Cardiac fibroblast (primary cell): Measurements from ENCODE around the gene EDAR.

ENCODE experiments used
- DNase-seq, 2 donors: peaks; one replicate each; pipeline versions ENCODE4 v3.0.0 to v3.0.0-alpha.2; 2010; ENCODE audit warnings: low read depth in 2 of 2
- H3K4me3 ChIP-seq, 2 donors: replicated peaks in 1 of 2; 1 replicate in 1 of 2; 2 replicates in 1 of 2; pipeline ENCODE4 v1.5.1; 2011; ENCODE audit warnings: low read depth in 2 of 2, low read length in 2 of 2, mild to moderate bottlenecking in 2 of 2, moderate library complexity in 1 of 2
- TF ChIP-seq, protein P1 (sequence below): IDR thresholded peaks from one replicate; pipeline ENCODE4 v1.5.1; 2011; ENCODE audit warnings: low read depth, mild to moderate bottlenecking, low read length, inconsistent platforms

EDAR gene

DNA sequence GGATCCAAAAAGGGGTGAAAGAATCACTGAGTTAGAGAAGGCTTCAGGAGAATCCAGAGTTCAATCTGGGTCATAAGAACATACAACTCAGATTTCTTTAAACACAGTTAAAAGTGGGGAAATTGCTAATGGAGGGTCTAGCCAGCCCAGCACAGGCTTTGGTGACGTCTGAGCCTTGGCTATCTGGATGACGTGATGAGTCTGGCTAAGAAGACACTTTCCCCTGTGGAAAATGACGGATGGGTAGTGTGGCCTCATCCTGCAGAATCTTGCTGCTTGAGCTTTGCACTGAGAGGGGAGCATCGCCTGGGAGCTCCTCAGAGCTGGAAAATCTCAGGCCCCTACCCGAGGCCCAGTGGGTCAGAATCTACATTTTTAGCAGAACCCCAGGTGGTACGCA is 19.2 kb downstream of the EDAR start:
- TF ChIP-seq, protein P1, sequence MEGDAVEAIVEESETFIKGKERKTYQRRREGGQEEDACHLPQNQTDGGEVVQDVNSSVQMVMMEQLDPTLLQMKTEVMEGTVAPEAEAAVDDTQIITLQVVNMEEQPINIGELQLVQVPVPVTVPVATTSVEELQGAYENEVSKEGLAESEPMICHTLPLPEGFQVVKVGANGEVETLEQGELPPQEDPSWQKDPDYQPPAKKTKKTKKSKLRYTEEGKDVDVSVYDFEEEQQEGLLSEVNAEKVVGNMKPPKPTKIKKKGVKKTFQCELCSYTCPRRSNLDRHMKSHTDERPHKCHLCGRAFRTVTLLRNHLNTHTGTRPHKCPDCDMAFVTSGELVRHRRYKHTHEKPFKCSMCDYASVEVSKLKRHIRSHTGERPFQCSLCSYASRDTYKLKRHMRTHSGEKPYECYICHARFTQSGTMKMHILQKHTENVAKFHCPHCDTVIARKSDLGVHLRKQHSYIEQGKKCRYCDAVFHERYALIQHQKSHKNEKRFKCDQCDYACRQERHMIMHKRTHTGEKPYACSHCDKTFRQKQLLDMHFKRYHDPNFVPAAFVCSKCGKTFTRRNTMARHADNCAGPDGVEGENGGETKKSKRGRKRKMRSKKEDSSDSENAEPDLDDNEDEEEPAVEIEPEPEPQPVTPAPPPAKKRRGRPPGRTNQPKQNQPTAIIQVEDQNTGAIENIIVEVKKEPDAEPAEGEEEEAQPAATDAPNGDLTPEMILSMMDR: no peak
- no peak overlapping the region for H3K4me3 ChIP-seq
- DNase-seq: no peak

DNA sequence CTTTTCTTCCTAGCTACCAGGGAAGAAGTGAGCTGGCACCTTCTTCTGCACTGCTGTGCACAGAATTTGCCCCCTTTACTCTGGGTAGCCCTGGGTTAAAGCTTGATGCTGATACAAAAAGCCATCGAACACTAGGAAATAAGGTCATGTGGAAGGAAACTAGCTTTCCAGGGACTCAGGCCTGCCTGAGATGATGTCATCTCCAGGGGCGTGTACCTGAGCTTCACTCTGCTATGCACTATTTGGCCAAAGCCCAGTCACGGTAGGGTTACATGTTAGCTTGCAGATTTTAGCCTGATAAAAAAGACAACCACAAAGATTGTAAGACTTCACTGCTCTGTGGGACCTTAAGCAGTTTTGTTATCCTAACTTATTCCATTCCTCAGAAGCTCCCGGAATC is 20.4 kb downstream of the EDAR start:
- no peak overlapping the region for H3K4me3 ChIP-seq
- TF ChIP-seq, protein P1: no peak
- no peak for DNase-seq

DNA sequence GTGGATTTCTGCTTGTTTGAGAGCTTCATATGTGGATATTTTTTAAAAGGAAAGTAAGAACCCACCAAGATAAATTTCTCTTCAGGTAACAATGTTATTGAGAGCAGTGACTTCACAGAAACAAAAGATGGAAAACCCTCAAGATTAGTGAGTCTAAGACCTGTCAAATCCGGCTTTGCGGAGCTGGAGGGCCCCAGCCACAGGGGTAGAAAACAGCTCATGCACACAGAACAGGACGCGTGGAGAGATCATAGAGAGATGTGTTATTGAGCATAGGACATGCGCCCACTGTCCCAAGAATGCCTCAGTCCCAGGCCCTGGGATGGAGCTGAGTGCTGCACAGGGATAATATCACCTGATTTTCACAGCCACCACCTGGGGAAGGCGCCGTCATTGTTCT is 21.3 kb downstream of the EDAR start:
- TF ChIP-seq, protein P1: no peak
- H3K4me3 ChIP-seq: no peak overlapping the region
- no peak for DNase-seq

DNA sequence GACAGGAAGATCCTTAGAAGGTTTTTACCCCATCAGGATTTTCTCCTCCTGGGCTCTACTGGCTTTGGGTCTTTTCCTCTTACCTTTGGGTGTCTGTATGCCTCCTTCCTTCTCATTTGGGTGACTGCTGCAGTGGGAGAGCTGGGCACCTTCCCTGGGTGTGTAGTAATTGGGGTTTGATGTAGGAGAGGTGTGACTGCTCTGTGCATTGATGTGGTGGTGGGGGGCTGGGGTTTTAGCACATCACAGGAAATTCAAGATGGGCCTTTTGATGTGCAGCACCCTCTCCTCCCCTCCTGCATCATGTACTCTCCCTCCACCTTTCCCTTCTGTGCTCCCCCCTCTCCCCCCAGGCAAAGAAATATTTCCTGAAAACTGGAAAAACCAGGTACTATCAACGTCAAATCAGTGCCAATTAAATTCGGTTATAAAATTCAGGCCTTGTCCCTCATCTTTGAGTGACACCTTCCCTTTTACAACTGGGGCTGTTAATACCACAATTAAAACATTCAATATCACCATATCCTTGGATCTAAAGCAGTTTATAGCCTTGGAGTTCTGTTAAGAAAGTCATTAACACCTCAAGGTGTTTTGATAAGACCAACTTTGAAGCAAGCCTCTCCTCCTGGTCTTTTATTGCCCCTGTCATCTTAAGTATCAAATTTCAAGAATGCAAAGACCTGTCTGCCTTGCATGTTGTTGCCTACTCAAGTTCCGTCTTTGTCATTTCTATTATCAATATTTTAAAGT is 23.3 kb downstream of the EDAR start:
- DNase-seq: no peak
- TF ChIP-seq, protein P1: no peak
- no peak overlapping the region for H3K4me3 ChIP-seq

DNA sequence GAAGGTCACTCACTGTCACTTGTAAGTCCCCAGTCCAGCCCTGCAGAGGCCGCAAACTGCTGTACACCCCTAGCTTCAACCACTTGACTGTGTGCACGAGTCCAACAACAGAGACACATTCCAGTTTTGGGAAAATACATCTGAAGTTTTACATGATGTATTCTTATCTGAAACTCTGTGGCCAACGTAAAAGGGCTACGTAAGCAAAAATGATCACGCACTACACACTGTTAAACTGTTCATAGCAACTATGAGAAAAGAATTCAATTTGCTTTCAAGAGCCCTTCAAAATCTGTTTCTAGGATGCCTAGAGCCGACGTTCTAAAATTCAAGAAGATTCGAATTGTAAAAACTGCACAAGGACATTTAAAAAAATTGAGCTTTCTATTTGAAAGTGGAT is 26.0 kb downstream of the EDAR start:
- H3K4me3 ChIP-seq: no peak overlapping the region
- DNase-seq: no peak
- TF ChIP-seq, protein P1: no peak

DNA sequence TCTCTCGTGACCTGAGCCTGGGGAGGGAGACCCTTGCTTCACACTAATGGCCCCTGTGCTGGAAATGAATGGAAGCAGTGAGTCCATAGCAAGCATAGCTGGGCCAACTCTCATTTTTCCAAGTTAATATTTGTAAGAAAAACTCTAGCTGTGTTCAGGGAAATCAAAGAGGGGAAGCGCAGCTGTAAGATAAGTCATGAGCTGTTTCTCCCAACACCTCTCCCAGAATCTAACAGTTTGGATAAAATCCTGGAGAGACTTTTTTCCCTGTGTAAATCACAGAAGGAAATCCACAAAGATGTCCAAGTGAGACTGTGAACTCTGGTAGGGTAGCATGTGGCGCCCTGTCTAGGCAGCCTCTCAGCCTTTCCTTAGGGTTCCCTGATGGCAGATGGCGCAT is 27.2 kb downstream of the EDAR start:
- H3K4me3 ChIP-seq: no peak overlapping the region
- TF ChIP-seq, protein P1: no peak
- no peak for DNase-seq

DNA sequence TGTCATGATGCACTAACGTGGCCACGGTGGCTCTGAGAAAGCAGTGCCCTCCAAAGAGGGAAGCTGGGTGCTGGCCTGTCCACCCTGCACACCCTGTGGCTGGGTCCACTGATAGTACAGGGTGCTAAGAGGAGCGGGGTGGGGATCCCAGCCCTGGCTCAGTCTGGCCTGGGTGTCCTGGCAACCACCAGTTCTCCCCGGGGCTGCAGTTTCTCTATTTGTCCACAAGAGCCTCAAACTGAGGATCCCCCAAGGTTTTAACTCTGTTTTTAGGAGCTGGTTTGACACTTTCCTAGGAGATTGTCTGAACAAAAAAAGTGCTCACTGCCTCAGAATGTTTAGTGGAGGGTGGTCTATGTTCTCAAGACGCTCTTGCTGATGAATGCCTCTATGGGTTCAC is 29.0 kb downstream of the EDAR start:
- TF ChIP-seq, protein P1: peak; percentile 24
- no peak for DNase-seq
- no peak overlapping the region for H3K4me3 ChIP-seq
